ENCODE measurements around the gene KLHL3.

KLHL3 gene

DNA sequence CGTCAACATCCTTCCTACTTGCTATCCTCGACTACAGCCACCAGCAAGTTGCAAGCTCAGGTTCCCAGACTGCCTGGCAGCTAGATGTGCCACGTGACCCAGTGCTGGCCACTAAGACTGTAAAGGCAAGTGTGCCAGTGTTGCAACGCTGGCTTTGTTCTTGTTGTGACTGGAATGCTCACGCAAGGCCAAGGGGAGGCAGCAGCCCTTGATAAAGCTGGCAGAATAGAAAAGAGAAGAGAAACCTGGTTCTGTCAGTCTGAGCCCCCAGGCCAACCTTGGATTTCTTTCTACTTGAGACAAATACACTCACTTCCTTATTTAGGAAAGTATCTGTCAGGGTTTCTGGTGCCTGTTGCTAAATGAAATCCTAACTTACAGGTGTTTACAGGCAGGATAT is 113.0 kb downstream of the KLHL3 start:
- no peak overlapping the region for H3K4me3 ChIP-seq (ENCODE audit: low read depth, low read length)
- peaks cover 38% of the 10 kb centered on the region for H3K4me1 ChIP-seq (ENCODE audit: control insufficient read depth, insufficient read depth, low read length, unreplicated experiment)
- no peaks in the 10 kb centered on the region for H3K36me3 ChIP-seq (ENCODE audit: insufficient read depth, low read length)
- H3K79me2 ChIP-seq (ENCODE audit: control insufficient read depth, insufficient read depth, low read length, unreplicated experiment): no peaks in the 10 kb centered on the region
- no peaks in the 10 kb centered on the region for H3K27me3 ChIP-seq (ENCODE audit: insufficient read depth, low read length)
- no peak overlapping the region for H3K27ac ChIP-seq (ENCODE audit: low read depth, low read length)
- H2AFZ ChIP-seq (ENCODE audit: low read length, unreplicated experiment): no peak overlapping the region

DNA sequence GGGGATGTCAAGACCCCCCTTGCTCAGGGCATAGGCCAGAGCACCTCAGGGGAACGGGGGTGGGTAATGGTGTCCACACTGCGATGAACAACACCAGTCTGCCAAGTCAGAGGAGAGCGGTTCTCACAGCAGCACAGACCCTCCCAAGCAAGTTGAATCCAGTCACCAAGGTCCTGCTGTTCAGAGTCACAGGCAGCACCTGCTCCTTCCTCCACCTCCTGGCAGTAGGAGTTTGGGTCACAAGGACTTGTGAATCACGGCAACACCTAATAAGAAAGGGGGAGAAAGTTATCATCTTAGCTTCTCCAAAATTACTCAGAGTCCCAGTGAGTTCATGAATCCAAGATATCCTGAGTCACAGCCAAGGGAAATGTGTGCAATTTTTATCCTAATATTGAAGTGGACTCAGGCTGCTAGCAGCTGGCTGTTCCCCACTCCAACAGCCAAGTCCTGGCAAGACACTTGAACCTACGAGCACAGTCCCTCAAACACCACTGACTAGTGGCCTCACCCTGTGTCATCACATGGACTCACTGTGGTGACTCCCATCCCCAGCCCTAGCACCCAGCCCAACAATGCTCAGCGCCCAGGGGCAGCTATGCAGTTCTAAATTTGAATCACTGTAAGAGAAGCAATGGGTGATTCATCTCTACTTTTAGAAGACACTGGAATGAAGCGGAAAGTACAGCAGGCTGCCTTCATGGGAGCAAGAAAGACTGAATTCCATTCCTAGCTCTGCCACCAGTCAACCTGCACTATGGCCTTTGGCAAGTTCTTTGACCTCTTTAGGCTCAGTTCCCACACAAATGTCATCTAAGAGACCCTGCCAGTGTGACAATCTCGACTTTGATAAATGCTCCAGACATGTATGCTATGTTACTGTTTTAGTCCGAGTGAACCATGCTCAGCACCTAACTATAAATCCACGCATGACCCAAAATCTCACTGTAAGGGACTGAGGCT is 113.7 kb downstream of the KLHL3 start:
- Histone ChIP-seq H3K36me3 (ENCODE audit: insufficient read depth, low read length) (no peaks in the 10 kb centered on the region), H3K79me2 (ENCODE audit: control insufficient read depth, insufficient read depth, low read length, unreplicated experiment) (no peaks in the 10 kb centered on the region), H3K27me3 (ENCODE audit: insufficient read depth, low read length) (no peaks in the 10 kb centered on the region), H3K4me3 (ENCODE audit: low read depth, low read length) (no peak overlapping the region), H3K4me1 (ENCODE audit: control insufficient read depth, insufficient read depth, low read length, unreplicated experiment) (peaks cover 45% of the 10 kb centered on the region), H3K27ac (ENCODE audit: low read depth, low read length) (no peak overlapping the region; the same call in 1 of the 2 replicates), H2AFZ (ENCODE audit: low read length, unreplicated experiment) (no peak overlapping the region)

DNA sequence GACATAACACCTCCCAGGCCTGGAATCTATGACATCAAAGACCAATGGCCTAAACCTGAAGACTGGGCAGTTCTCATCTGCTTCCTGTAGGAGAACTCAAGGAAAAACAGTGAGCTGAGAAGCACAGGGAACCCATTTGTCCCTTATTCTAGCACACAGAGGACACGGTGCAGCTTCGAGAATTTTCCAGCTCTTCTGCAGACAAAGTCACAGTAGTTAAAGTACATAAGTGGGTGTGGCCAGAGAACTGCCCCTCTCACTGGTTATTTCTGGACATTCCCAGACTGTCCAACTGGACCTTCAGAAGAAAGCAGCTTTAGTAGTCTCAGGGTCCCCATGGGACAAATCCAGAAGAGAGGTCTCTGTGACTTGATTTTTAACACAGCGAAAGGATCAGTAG is 114.6 kb downstream of the KLHL3 start:
- H3K4me1 ChIP-seq (ENCODE audit: control insufficient read depth, insufficient read depth, low read length, unreplicated experiment): peaks cover 46% of the 10 kb centered on the region
- H3K4me3 ChIP-seq (ENCODE audit: low read depth, low read length): no peak overlapping the region
- H3K27me3 ChIP-seq (ENCODE audit: insufficient read depth, low read length): no peaks in the 10 kb centered on the region
- H2AFZ ChIP-seq (ENCODE audit: low read length, unreplicated experiment): no peak overlapping the region
- H3K36me3 ChIP-seq (ENCODE audit: insufficient read depth, low read length): no peaks in the 10 kb centered on the region
- H3K27ac ChIP-seq (ENCODE audit: low read depth, low read length): no peak overlapping the region
- H3K79me2 ChIP-seq (ENCODE audit: control insufficient read depth, insufficient read depth, low read length, unreplicated experiment): no peaks in the 10 kb centered on the region

DNA sequence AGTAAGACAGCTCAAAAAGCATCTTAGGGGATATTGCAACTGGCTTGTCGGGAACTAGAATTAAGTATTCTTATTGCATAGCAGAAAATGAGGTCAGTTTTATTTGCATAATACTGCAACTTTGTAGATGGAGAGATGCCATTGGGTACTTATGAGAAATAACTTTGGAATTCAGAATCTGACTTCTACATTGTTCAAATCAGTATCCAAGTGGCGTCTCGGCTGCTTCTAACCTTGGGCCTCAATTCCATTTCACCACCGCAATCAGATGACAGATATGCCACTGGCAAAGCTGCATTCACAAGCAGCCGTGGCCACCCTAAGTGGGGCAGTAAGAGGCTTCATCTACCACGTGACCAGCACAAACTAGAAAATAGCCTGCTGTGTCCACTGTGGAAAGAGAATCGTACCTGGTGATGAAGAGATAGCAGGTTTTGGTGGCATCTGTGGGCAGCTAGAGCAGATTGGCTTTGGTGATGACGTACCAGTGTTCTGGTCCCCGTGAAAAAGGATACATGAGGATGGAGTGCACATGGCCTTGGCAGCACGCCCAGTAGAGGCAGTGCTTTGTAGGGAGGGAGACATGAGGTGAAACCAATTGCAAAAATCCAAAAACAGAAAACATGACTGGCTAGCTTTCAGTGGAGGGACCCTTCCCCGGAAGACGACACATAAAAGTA is 116.6 kb downstream of the KLHL3 start:
- H3K4me1 ChIP-seq (ENCODE audit: control insufficient read depth, insufficient read depth, low read length, unreplicated experiment): peaks cover 46% of the 10 kb centered on the region
- no peaks in the 10 kb centered on the region for H3K79me2 ChIP-seq (ENCODE audit: control insufficient read depth, insufficient read depth, low read length, unreplicated experiment)
- H3K27ac ChIP-seq (ENCODE audit: low read depth, low read length): peak overlapping the region; percentile 73
- no peaks in the 10 kb centered on the region for H3K36me3 ChIP-seq (ENCODE audit: insufficient read depth, low read length)
- no peaks in the 10 kb centered on the region for H3K27me3 ChIP-seq (ENCODE audit: insufficient read depth, low read length)
- peak overlapping the region; percentile 32 for H3K4me3 ChIP-seq (ENCODE audit: low read depth, low read length)
- no peak overlapping the region for H2AFZ ChIP-seq (ENCODE audit: low read length, unreplicated experiment)

DNA sequence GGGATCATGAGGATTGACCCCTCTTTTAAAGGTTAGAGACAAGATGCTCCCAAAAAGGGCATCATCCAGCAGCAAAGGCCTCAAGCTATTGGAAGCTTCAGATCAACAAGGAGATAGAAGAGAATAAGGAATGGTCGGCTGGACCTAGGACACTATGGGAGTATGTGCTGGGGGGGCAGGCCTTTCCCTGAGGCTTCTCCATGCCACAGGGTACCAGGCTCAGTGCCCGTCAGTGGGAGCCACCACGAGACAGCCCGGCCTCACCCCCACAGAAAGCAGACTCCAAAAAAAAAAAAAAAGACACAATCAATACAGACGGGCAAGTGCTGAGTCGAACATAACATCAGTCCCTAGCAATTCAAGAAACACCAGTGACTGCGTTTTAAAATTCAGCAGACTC is 117.4 kb downstream of the KLHL3 start:
- no peak overlapping the region for H2AFZ ChIP-seq (ENCODE audit: low read length, unreplicated experiment)
- no peaks in the 10 kb centered on the region for H3K27me3 ChIP-seq (ENCODE audit: insufficient read depth, low read length)
- H3K36me3 ChIP-seq (ENCODE audit: insufficient read depth, low read length): no peaks in the 10 kb centered on the region
- peaks cover 49% of the 10 kb centered on the region for H3K4me1 ChIP-seq (ENCODE audit: control insufficient read depth, insufficient read depth, low read length, unreplicated experiment)
- H3K79me2 ChIP-seq (ENCODE audit: control insufficient read depth, insufficient read depth, low read length, unreplicated experiment): no peaks in the 10 kb centered on the region
- no peak overlapping the region for H3K4me3 ChIP-seq (ENCODE audit: low read depth, low read length)
- H3K27ac ChIP-seq (ENCODE audit: low read depth, low read length): peak overlapping the region; percentile 73

DNA sequence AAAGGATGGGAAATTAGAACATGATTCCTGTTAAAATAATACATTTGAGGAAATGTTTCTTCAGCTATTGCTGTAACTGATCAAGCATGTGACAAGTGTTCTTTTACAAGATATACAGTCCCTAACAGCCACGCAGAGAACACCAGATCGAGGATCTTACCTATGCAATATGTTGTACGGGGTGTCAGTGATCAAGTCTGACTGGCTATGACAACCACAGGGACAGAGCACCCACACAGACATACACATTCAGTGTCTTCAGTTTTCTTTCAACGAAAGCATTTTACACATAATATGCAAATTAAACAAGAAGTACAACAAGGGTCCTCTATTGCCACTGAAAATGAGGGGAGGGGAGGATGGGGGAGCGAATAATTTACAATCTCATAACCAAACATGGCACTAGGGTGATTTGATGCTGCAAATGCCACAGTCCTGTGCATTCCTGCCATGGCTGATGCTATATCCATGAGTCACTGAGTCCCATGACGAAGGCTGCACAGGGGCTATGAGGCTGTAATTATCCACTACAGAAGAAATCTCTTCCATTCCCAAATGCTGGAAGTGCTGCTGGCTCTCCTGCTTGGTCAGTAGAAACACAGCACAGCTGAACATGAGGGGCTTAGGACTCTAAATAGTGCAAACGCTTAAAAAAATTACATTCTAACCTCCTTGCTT is 118.2 kb downstream of the KLHL3 start:
- H3K36me3 ChIP-seq (ENCODE audit: insufficient read depth, low read length): no peaks in the 10 kb centered on the region
- no peak overlapping the region for H2AFZ ChIP-seq (ENCODE audit: low read length, unreplicated experiment)
- H3K27ac ChIP-seq (ENCODE audit: low read depth, low read length): no peak overlapping the region
- H3K4me1 ChIP-seq (ENCODE audit: control insufficient read depth, insufficient read depth, low read length, unreplicated experiment): peaks cover 50% of the 10 kb centered on the region
- no peaks in the 10 kb centered on the region for H3K27me3 ChIP-seq (ENCODE audit: insufficient read depth, low read length)
- H3K79me2 ChIP-seq (ENCODE audit: control insufficient read depth, insufficient read depth, low read length, unreplicated experiment): no peaks in the 10 kb centered on the region
- H3K4me3 ChIP-seq (ENCODE audit: low read depth, low read length): no peak overlapping the region

DNA sequence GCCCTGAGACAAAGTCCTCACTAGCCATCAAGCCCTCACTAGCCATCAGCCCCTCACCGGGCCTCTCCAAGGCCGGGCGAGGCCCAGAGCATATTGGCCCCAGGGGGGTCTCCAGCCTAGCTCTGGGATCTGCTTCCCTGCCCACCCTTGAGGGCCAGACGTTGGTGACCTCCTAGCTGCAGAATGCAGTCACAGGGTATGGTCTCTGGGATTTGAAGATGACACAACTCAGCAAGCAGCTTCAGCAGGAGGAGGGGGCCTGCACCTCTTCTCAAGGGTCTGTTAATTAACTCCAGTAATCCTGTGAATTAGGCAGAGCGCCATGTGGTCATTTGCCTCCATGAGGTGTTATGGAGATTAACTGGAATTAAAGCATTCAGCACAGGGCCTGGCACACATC is 119.8 kb downstream of the KLHL3 start:
- H3K27ac ChIP-seq (ENCODE audit: low read depth, low read length): no peak overlapping the region
- H2AFZ ChIP-seq (ENCODE audit: low read length, unreplicated experiment): no peak overlapping the region
- H3K36me3 ChIP-seq (ENCODE audit: insufficient read depth, low read length): no peaks in the 10 kb centered on the region
- H3K79me2 ChIP-seq (ENCODE audit: control insufficient read depth, insufficient read depth, low read length, unreplicated experiment): no peaks in the 10 kb centered on the region
- peaks cover 40% of the 10 kb centered on the region for H3K4me1 ChIP-seq (ENCODE audit: control insufficient read depth, insufficient read depth, low read length, unreplicated experiment)
- no peak overlapping the region for H3K4me3 ChIP-seq (ENCODE audit: low read depth, low read length)
- no peaks in the 10 kb centered on the region for H3K27me3 ChIP-seq (ENCODE audit: insufficient read depth, low read length)

DNA sequence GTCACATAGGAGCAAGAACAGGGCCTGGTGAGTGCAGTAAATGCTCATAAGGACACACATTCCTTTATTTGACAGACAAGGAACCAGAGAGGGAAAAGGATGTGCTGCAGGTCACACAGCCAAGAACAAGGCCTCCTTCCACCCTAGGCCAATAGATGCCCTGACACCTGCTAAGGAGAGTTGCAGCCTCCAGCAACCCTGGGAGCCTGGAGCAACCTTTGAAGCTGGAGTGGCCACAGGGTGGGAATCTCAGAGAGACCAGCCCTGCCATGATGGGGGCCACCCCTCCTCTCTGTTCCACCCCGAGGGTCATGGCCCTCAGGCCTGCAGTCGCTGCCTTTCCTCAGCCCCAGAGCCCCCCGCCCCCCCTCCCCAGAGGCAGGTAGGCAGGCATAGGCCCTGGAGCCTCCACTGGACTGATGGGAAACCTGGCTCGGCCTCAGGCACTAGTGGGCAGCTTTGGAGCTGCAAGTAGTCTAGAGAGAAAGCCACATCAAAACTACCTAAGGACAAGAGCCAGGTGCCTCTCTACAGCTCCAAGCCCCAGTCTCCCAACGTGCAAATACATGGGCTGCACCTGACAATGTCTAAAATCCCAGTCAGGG is 120.6 kb downstream of the KLHL3 start:
- no peaks in the 10 kb centered on the region for H3K36me3 ChIP-seq (ENCODE audit: insufficient read depth, low read length)
- no peak overlapping the region for H3K4me3 ChIP-seq (ENCODE audit: low read depth, low read length)
- H3K4me1 ChIP-seq (ENCODE audit: control insufficient read depth, insufficient read depth, low read length, unreplicated experiment): peaks cover 44% of the 10 kb centered on the region
- H3K27ac ChIP-seq (ENCODE audit: low read depth, low read length): no peak overlapping the region
- H2AFZ ChIP-seq (ENCODE audit: low read length, unreplicated experiment): no peak overlapping the region
- no peaks in the 10 kb centered on the region for H3K79me2 ChIP-seq (ENCODE audit: control insufficient read depth, insufficient read depth, low read length, unreplicated experiment)
- no peaks in the 10 kb centered on the region for H3K27me3 ChIP-seq (ENCODE audit: insufficient read depth, low read length)

DNA sequence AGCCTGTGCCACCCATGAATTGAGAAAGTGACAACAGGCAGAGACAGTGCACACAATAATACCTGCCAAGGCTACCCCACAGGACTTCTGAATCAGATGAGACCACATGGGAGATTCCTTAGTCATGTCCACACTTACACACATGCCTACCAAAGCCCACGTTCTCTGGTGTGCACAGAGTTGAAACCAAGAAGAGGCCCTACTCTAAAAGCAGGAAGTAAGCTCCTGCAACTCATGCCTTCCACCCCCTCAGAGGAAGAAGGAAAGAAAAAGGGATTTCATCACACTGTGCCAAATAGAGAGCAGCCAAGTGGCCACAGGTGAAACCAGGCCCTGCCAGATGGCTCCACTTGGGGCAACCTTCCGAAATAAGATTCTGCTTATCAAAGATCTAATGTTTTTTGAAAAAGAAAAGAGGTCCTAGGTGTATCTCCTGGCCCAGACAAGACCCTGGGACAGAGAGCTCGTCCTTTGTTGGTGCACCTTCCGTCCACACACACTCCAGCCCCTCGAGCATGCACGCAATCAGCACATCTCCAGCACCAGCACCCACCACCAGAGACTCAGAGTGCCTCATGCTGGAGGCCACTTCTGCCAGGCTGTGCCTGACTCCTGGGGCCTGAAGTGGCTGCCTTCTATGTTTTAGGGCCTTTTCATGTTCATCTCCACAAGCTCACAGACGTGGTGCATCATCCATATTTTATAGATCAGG is 122.2 kb downstream of the KLHL3 start:
- Histone ChIP-seq H3K4me3 (ENCODE audit: low read depth, low read length) (no peak overlapping the region), H3K36me3 (ENCODE audit: insufficient read depth, low read length) (no peaks in the 10 kb centered on the region), H3K79me2 (ENCODE audit: control insufficient read depth, insufficient read depth, low read length, unreplicated experiment) (no peaks in the 10 kb centered on the region)

DNA sequence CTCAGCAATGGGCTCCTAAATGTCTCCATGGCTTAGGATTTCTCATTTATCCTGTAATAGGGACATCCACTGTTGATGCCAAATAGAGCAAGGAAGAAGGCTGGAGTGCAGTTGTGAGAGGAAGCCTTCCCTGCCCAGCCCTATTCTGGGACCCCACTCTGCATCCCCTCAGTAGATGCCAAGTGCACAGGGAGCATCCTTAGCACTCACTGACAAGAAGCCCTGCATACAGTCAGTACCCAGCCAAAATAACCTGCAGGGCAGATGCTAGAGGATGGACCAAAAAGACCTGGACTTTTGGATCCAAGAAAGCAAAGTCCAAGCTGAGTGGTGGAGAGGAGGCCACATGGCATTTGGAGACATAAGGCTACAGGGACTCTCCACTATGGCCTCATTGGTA is 123.3 kb downstream of the KLHL3 start:
- no peaks in the 10 kb centered on the region for H3K27me3 ChIP-seq (ENCODE audit: insufficient read depth, low read length)
- H3K79me2 ChIP-seq (ENCODE audit: control insufficient read depth, insufficient read depth, low read length, unreplicated experiment): no peaks in the 10 kb centered on the region
- H2AFZ ChIP-seq (ENCODE audit: low read length, unreplicated experiment): no peak overlapping the region
- H3K4me3 ChIP-seq (ENCODE audit: low read depth, low read length): no peak overlapping the region
- no peak overlapping the region for H3K27ac ChIP-seq (ENCODE audit: low read depth, low read length)
- peaks cover 35% of the 10 kb centered on the region for H3K4me1 ChIP-seq (ENCODE audit: control insufficient read depth, insufficient read depth, low read length, unreplicated experiment)
- no peaks in the 10 kb centered on the region for H3K36me3 ChIP-seq (ENCODE audit: insufficient read depth, low read length)

More for the DNA sequence above, 122.2 kb downstream of the KLHL3 start:
- H3K27me3 ChIP-seq (ENCODE audit: insufficient read depth, low read length): no peaks in the 10 kb centered on the region
- no peak overlapping the region for H3K27ac ChIP-seq (ENCODE audit: low read depth, low read length)
- H3K4me1 ChIP-seq (ENCODE audit: control insufficient read depth, insufficient read depth, low read length, unreplicated experiment): peaks cover 41% of the 10 kb centered on the region
- no peak overlapping the region for H2AFZ ChIP-seq (ENCODE audit: low read length, unreplicated experiment)

Data from ACC112 (cell line).